Muscle layer of duodenum (tissue), 2 donors: ENCODE measurements around the gene NAA10.

Experiments used
- H3K27ac ChIP-seq: one replicate; pipeline ENCODE4 v1.7.0; 2013; ENCODE audit warnings: mild to moderate bottlenecking, low read length
- H3K27me3 ChIP-seq: one replicate; pipeline ENCODE4 v1.7.0; 2013; ENCODE audit warnings: low read depth, mild to moderate bottlenecking, control low read depth, low read length
- H3K36me3 ChIP-seq, 2 donors: one replicate each; pipeline ENCODE4 v1.7.0; 2013; ENCODE audit warnings: low read length in 2 of 2, control low read depth in 1 of 2, mild to moderate bottlenecking in 1 of 2; ENCODE audit not compliant: insufficient read depth in 2 of 2, control insufficient read depth in 1 of 2
- H3K4me1 ChIP-seq, 2 donors: one replicate each; pipeline ENCODE4 v1.7.0; 2013; ENCODE audit warnings: low read length in 2 of 2, mild to moderate bottlenecking in 2 of 2, control low read depth in 1 of 2, moderate library complexity in 1 of 2; ENCODE audit not compliant: insufficient read depth in 2 of 2, control insufficient read depth in 1 of 2
- H3K4me3 ChIP-seq, 2 donors: one replicate each; pipeline ENCODE4 v1.7.0; 2013; ENCODE audit warnings: low read length in 2 of 2, low read depth in 1 of 2, mild to moderate bottlenecking in 1 of 2
- H3K9me3 ChIP-seq, 2 donors: one replicate each; pipeline ENCODE4 v1.7.0; 2013; ENCODE audit warnings: low read length in 2 of 2, control low read depth in 1 of 2, mild to moderate bottlenecking in 1 of 2; ENCODE audit not compliant: control insufficient read depth in 1 of 2
- donor health status: healthy.

The NAA10 gene

GRCh38 chrX:153885208-153885787, 49.5 kb downstream of the NAA10 start:
- Histone ChIP-seq H3K27me3 (peaks cover 11% of the 10 kb centered on the region), H3K4me3 (peak overlapping the region in 1 of 2 donors; percentile 28), H3K36me3 (no peaks in the 10 kb centered on the region), H3K4me1 (peaks cover 0 to 3% of the 10 kb centered on the region in 2 donors), H3K9me3 (no peaks in the 10 kb centered on the region), H3K27ac (no peak overlapping the region)

DNA sequence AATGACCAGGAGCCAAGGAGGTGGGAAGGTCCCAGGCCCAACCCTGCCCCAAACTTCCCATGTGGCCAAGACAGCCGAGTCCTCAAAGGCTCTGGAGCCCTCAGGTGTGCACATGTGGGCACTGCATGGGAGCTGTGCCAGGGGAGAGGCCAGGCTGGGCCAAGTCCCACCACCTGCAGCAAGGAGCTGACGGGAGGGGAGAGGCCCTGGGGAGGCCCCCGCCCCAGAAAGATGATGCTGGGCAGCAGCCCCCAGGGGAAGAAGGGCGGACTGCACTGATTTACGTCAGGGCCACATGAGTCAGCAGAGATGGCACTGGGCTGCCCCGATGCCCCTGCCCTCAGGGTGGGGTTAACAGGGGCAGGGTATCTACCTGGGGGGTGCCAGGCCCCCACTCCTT, 50.2 kb downstream of the NAA10 start:
- Histone ChIP-seq H3K4me3 (no peak overlapping the region), H3K27ac (no peak overlapping the region), H3K27me3 (peaks cover 11% of the 10 kb centered on the region), H3K4me1 (peaks cover 0 to 3% of the 10 kb centered on the region in 2 donors), H3K36me3 (no peaks in the 10 kb centered on the region), H3K9me3 (no peaks in the 10 kb centered on the region)

DNA sequence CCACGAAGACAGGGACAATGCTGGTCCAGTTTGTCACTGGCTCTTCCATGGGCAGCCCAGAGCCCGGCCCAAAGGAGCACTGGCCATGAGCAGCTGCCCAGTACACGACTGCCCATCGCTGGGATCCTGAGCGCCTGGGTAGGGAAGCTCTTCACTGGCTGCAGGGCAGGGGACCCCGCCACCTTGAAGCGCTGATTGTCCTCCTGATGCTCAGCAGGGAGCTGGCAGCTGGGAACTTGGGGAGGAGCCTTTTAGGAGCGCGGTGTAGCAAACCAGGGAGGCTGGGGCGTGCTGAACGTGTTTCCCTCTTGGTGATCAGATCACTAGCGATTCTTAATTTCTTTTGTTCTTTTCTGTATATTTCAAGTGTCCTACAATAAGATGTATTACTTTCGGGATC, 50.7 kb downstream of the NAA10 start:
- Histone ChIP-seq H3K4me1 (peaks cover 0 to 3% of the 10 kb centered on the region in 2 donors), H3K9me3 (no peaks in the 10 kb centered on the region), H3K27ac (no peak overlapping the region), H3K36me3 (no peaks in the 10 kb centered on the region), H3K27me3 (peaks cover 11% of the 10 kb centered on the region), H3K4me3 (no peak overlapping the region)

DNA sequence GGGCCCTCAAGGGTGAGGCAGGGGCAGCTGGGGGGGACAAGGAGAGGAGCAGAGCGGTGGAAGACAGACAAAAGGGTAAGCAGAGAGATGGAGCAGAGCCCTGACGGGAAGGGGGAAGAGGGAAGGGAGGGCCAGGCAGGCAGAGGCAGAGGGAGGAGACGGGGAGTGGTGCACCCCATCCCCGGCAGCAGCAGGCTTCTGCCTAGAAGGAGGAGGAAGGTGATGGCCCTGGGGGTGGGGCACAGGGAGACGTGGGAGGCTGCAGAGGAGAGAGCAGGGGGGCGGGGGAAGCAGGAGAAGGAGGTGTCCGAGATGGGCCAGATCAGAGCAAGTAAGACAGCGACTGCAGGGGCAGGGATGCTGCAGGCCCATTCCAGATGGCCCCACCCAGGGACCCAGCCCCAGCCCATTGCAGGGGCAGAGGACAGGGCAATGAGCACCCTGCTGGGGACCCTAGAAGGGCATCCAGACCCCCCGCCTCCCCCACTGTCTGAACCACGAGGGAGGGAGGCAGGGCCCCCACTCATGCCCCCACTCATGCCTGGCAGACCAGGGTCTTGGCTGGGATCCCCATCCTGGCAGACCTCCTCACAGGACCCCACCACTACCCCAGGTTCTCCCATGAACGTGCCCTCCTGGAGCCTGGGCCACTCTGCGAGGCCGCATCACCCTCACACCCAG, 51.5 kb downstream of the NAA10 start:
- H3K27ac ChIP-seq: no peak overlapping the region
- no peak overlapping the region for H3K4me3 ChIP-seq
- peaks cover 0 to 3% of the 10 kb centered on the region in 2 donors for H3K4me1 ChIP-seq
- no peaks in the 10 kb centered on the region for H3K36me3 ChIP-seq
- H3K27me3 ChIP-seq: peaks cover 11% of the 10 kb centered on the region
- H3K9me3 ChIP-seq: no peaks in the 10 kb centered on the region

GRCh38 chrX:153882557-153882956, 52.3 kb downstream of the NAA10 start:
- no peaks in the 10 kb centered on the region for H3K36me3 ChIP-seq

DNA sequence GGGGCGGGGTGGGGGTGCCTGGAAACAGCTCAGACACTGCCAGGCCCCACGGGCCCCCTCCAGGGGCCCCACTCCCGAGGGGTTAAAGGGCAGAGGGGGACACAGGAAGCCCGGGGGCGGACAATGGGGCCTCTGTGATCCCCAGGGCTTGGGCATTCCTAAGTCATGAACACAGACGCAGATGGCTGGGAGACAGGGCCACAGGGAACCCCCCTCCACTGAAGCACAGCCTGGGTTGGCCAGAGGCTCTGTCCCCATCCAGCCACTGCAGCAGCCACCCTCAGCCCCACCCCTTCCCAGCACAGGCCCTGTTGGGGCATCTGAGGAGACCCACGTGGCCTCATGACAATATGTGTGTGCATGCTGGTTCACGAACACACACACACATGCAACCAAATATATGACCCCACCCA, 52.7 kb downstream of the NAA10 start:
- no peak overlapping the region for H3K27ac ChIP-seq
- H3K4me3 ChIP-seq: no peak overlapping the region
- H3K36me3 ChIP-seq: no peaks in the 10 kb centered on the region
- no peaks in the 10 kb centered on the region for H3K9me3 ChIP-seq
- H3K4me1 ChIP-seq: peaks cover 0 to 3% of the 10 kb centered on the region in 2 donors
- H3K27me3 ChIP-seq: peaks cover 11% of the 10 kb centered on the region

More at GRCh38 chrX:153882557-153882956, 52.3 kb downstream of the NAA10 start:
- Histone ChIP-seq H3K4me1 (peaks cover 0 to 3% of the 10 kb centered on the region in 2 donors), H3K27me3 (peaks cover 11% of the 10 kb centered on the region), H3K4me3 (no peak overlapping the region), H3K9me3 (no peaks in the 10 kb centered on the region), H3K27ac (no peak overlapping the region)

DNA sequence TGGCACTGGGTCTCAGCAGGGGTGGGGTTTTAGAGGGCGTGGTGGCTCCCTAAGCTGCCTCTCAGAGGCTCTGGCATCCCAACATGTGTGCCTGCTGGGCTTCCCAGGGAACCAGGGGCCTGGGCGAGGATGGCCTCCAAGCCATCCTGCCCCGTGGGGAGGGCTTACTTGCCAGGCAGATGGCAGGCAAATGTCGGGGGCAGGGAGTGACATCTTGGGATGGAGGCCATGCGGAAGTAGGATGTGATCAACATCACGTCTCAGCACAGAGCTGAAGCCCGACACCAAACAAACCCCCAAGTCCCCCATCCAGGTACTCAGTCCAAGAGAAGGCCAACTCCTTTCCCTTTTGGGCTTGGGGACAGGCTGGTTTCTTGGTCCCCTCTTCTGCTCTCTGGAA, 53.6 kb downstream of the NAA10 start:
- peaks cover 11% of the 10 kb centered on the region for H3K27me3 ChIP-seq
- H3K4me3 ChIP-seq: no peak overlapping the region
- no peaks in the 10 kb centered on the region for H3K36me3 ChIP-seq
- no peak overlapping the region for H3K27ac ChIP-seq
- peaks cover 0 to under 1% of the 10 kb centered on the region in 2 donors for H3K4me1 ChIP-seq
- no peaks in the 10 kb centered on the region for H3K9me3 ChIP-seq

- Histone ChIP-seq H3K27me3 (peaks cover 11% of the 10 kb centered on the region), H3K4me1 (no peaks in the 10 kb centered on the region), H3K27ac (no peak overlapping the region), H3K36me3 (no peaks in the 10 kb centered on the region), H3K4me3 (no peak overlapping the region), H3K9me3 (no peaks in the 10 kb centered on the region)
Observed at GRCh38 chrX:153880440-153880815, 54.4 kb downstream of the NAA10 start.

DNA sequence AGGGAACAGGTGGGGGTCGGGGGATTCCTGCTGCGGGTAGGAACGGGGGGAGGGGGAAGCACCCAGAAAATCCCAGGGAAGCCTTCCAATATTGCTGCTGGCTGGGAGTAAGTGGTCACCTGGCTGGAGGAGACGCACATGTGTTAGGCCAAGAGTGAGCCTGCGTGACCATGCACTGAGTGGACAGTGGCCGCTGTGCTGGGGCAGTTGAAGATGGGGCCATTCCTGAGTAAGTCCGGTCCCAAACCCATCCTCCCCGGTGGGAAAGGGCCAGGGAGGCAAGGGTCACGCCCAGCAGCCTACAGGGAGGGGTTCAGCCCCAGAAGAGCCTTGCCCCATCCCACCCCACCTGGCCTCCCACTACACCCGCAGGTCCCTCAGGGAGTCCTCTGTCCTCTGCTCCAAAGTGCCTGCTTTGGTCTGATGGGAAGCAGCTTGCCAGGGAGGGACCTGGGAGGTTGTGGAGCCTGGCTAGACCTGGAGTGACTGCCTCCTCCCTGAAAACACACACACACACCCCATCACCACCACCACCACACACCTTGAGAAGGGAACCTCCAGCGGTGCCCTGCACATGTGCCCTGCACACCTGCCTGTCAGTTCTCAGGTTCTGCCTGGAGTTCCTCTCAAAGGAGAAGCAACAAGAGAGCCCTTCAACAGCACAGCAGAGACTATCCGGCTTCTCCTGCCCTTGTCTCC, 54.9 kb downstream of the NAA10 start:
- no peak overlapping the region for H3K27ac ChIP-seq
- no peaks in the 10 kb centered on the region for H3K9me3 ChIP-seq
- no peaks in the 10 kb centered on the region for H3K4me1 ChIP-seq
- no peaks in the 10 kb centered on the region for H3K36me3 ChIP-seq
- H3K4me3 ChIP-seq: no peak overlapping the region
- H3K27me3 ChIP-seq: peaks cover 6% of the 10 kb centered on the region
